WI38 (cell line): ENCODE measurements around the gene ZNF462.
"Not testable (repeated sequence)": the region's sequence is repeated elsewhere in the genome, so short reads cannot be mapped to it uniquely, and the experiment has no call there.

Source experiments
- H3K4me3 ChIP-seq: 2 replicates; pipeline ENCODE4 v1.5.1; 2011; ENCODE audit warnings: low read depth, mild to moderate bottlenecking, control low read depth, low read length
- TF ChIP-seq, protein P1 (sequence below): IDR thresholded peaks from 2 replicates; pipeline ENCODE4 v1.5.1; 2012; ENCODE audit warnings: low read depth, mild to moderate bottlenecking, control low read depth, low read length

ZNF462 gene

DNA sequence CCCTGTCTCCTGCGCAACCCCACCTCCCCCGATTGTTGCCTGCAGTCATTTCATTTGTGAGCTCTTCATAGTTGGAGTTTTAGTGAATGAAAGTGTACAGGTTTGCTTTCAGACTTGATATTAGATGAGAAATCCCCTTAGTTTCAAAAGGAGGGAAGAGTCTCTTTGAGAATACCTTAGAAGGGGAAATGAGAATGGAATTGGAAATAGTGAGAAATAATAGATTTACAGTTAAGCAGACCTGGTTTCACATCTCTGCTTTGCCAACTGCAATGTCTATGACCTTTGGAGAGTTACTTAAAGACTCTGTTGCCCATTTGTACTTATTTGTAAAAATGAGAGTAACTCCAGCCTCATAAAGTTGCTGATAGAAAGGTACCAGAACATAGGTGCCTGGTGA is 120.4 kb downstream of the ZNF462 start:
- TF ChIP-seq, protein P1, sequence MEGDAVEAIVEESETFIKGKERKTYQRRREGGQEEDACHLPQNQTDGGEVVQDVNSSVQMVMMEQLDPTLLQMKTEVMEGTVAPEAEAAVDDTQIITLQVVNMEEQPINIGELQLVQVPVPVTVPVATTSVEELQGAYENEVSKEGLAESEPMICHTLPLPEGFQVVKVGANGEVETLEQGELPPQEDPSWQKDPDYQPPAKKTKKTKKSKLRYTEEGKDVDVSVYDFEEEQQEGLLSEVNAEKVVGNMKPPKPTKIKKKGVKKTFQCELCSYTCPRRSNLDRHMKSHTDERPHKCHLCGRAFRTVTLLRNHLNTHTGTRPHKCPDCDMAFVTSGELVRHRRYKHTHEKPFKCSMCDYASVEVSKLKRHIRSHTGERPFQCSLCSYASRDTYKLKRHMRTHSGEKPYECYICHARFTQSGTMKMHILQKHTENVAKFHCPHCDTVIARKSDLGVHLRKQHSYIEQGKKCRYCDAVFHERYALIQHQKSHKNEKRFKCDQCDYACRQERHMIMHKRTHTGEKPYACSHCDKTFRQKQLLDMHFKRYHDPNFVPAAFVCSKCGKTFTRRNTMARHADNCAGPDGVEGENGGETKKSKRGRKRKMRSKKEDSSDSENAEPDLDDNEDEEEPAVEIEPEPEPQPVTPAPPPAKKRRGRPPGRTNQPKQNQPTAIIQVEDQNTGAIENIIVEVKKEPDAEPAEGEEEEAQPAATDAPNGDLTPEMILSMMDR, result no peak
- H3K4me3 ChIP-seq, result no peak overlapping the region

GRCh38 chr9:106989904-106990303 is 126.9 kb downstream of the ZNF462 start:
- H3K4me3 ChIP-seq, result not testable (repeated sequence)

GRCh38 chr9:106992186-106992585 is 129.2 kb downstream of the ZNF462 start:
- H3K4me3 ChIP-seq, result no peak overlapping the region
- TF ChIP-seq, protein P1, result no peak

- TF ChIP-seq, protein P1, result no peak
- H3K4me3 ChIP-seq, result no peak overlapping the region
Observed at GRCh38 chr9:106993603-106994002, 130.6 kb downstream of the ZNF462 start.

DNA sequence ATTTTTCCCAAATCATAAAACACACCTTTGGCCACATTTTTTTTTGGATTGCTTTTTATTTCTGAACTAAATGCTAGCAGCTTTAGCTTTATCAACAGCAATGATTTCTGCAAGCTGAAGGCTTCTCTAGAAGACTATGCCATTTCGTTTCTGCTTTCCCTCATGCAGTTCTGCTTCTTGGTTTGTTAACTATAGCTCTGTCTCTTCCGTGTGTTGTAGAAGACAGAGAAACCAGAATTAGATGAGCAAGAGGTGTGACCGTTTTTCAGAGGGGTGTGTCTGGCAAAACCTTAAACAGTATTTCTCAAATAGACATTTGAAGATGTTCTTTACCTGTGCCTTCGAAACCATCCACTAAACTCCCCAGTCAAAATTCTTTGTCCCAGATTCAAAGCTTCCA is 131.5 kb downstream of the ZNF462 start:
- TF ChIP-seq, protein P1, result no peak
- H3K4me3 ChIP-seq, result no peak overlapping the region

DNA sequence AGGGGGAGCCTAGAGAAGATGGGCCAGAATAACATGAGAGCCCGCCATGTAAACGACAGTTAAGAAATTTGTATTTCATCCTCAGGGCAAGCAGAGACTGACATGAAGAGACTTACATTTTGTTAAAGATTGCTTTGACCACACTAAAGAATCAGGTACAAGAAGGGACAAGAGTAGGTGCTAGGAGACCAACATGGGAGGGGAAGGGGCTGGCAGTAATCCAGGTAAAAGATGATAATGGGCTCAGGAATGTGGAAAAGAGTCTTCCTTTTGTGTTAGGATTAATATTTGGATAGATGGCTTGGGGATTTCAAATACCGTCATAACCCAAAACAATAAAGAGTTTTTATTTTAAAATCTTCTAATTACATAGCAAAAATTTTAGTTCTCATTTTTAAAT is 137.3 kb downstream of the ZNF462 start:
- TF ChIP-seq, protein P1, result no peak
- H3K4me3 ChIP-seq, result no peak overlapping the region

DNA sequence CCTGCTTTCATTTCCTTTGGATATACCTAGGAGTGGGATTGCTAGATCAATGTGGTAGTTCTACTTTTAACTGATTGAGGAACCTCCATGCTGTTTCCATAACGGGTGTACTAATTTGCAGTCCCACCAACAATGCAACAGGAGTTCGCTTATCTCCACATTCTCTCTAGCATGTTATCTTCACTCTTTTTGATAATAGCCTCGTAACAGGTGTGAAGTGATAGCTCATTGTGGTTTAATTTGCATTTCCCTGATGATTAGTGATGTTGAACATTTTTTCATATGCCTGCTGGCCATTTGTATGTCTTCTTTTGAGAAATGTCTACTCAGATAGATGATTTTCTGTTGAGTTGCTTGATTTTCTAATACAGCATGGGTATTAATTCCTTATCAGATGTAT is 142.2 kb downstream of the ZNF462 start:
- no peak overlapping the region for H3K4me3 ChIP-seq
- TF ChIP-seq, protein P1, result no peak

- TF ChIP-seq, protein P1, result no peak
Observed at GRCh38 chr9:107007402-107007801, 144.4 kb downstream of the ZNF462 start.

More at GRCh38 chr9:107007402-107007801, 144.4 kb downstream of the ZNF462 start:
- H3K4me3 ChIP-seq, result no peak overlapping the region
